A673 (cell line): ENCODE measurements around the gene RTN4RL1.

Experiments
- EZH2 ChIP-seq: fragments of 200-600 bp; sonication (generic); IDR thresholded peaks from 2 replicates; pipeline ENCODE4 v1.6.1; 2017; ENCODE audit warnings: borderline replicate concordance, low read depth, mild to moderate bottlenecking, mixed read lengths, antibody characterized with exemption, low read length; ENCODE audit not compliant: poor library complexity, severe bottlenecking
- TF ChIP-seq, protein P1 (sequence below): fragments of 300-800, 200-600 bp; sonication (generic); conservative IDR thresholded peaks from 2 replicates; pipeline ENCODE4 v1.5.1; 2017; ENCODE audit warnings: low read depth, mild to moderate bottlenecking, antibody characterized with exemption, low read length, moderate library complexity, mixed read lengths

DNA sequence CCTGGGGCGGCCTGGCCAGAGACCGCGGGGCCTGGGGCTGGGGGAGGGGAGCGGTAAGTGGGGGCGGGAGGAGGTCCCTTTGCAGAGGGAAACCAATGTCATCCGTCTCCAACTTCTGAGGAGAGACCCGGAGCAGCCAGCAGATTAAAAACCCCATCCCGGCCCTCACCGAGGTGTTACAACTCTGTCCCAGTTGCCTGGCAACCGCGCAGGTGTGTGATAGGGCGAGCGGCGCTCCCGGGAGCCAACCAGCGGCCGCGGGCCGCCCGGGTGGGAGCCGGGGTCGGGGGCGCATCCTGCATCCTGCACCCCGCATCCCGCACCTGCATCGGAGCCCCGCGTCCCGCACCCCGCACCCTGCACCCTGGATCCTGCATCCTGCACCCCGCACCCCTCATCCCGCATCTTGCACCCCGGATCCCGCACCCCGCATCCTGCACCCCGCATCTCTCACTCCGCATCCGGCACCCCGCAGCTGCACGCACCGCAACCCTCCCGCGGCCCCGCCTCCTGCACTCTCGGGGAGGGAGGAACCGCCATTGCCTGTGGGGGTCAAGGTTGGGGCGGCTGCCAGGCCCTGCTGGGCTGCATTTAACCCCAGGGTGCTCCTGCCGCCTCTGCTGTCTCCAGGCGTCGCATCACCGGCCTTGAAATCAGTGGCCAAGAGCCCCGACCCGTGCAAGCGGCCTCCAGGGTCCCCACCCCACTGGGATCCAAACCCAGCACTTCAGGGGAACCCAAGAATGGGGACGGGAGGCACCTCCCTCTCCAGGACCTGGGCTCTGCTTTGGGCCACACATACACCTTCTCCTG lies 47.3 kb downstream of the RTN4RL1 start:
- TF ChIP-seq, protein P1, sequence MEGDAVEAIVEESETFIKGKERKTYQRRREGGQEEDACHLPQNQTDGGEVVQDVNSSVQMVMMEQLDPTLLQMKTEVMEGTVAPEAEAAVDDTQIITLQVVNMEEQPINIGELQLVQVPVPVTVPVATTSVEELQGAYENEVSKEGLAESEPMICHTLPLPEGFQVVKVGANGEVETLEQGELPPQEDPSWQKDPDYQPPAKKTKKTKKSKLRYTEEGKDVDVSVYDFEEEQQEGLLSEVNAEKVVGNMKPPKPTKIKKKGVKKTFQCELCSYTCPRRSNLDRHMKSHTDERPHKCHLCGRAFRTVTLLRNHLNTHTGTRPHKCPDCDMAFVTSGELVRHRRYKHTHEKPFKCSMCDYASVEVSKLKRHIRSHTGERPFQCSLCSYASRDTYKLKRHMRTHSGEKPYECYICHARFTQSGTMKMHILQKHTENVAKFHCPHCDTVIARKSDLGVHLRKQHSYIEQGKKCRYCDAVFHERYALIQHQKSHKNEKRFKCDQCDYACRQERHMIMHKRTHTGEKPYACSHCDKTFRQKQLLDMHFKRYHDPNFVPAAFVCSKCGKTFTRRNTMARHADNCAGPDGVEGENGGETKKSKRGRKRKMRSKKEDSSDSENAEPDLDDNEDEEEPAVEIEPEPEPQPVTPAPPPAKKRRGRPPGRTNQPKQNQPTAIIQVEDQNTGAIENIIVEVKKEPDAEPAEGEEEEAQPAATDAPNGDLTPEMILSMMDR, result no peak
- no peak for TF ChIP-seq EZH2
